Measurements from ENCODE around the gene POLR3A. TPM values are rescaled to one million over a fixed set of nuclear protein-coding genes. Genes with fewer than 3 reads are reported as not detected.

POLR3A gene
- total RNA-seq, 1 donor from 2014 or later, result 16.9 TPM

DNA sequence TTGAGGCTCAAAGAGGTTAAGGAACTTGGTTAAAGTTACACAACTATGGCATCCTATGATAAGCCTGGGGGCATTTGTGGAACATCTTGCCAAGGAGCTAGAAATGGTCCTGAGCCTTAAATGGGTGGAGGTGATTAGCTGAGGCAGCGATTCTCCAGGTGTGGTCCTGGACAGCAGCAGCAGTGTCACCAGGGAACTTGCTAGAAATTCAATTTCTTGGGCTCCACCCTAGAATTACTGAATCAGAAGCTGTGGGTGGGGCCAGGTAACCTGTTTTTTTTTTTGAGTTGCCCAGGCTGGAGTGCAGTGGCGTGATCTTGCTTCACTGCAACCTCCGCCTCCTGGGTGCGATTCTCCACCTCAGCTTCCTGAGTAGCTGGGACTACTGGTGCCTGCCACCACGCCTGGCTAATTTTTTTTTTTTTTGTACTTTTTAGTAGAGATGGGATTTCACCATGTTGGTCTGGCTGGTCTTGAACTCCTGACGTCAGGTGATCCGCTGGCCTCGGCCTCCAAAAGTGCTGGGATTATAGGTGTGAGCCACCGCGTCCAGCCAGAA lies 17.5 kb upstream of the POLR3A start:
- intact Hi-C loops (cut with DNase I), result loop anchor here (10.0 kb wide), 1 partner anchor 1148 kb away; no protein-coding TSS in a partner anchor
- no peak for DNase-seq (ENCODE audit: extremely low spot score in 2 of 2)
- TF ChIP-seq POLR2A (IDR thresholded peaks at IDR 0.05), result no peak
- TF ChIP-seq POLR2AphosphoS5 (IDR thresholded peaks at IDR 0.05; ENCODE audit: insufficient read depth in 1 of 2, low read depth in 1 of 2), result no peak
- TF ChIP-seq CTCF (IDR thresholded peaks at IDR 0.05), result no peak
- H3K27me3 ChIP-seq, result no peaks in the 10 kb centered on the region
- no peaks in the 10 kb centered on the region for H3K9me3 ChIP-seq
- peak overlapping the region; percentile 9 for H3K27ac ChIP-seq
- H3K4me1 ChIP-seq, result no peaks in the 10 kb centered on the region
- H3K36me3 ChIP-seq, result peaks cover 0 to 7% of the 10 kb centered on the region in 2 donors
- no peak overlapping the region for H3K4me3 ChIP-seq

DNA sequence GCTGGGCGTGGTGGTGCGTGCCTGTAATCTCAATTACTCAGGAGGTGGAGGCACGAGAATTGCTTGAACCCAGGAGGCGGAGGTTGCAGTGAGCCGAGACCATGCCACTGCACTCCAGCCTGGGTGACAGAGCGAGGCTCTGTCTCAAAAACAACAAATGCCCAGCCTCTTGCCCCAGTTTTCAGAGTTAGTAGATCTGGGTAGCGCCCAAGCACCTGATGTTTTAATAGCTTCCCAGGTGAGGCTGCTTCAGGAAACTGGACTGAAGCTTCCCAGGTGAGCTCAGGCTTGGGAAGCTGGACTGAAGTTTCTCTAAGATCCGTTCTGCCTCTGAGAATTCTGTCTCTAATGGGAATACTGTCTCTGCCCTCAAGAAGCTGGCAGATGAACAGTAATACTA lies 16.5 kb upstream of the POLR3A start:
- no peaks in the 10 kb centered on the region for H3K27me3 ChIP-seq
- no peaks in the 10 kb centered on the region for H3K4me1 ChIP-seq
- DNase-seq (ENCODE audit: extremely low spot score in 2 of 2), result no peak
- H3K4me3 ChIP-seq, result no peak overlapping the region
- H3K9me3 ChIP-seq, result no peaks in the 10 kb centered on the region
- peaks cover 0 to 16% of the 10 kb centered on the region in 2 donors for H3K36me3 ChIP-seq
- intact Hi-C loops (cut with DNase I), result loop anchor here (10.0 kb wide), 1 partner anchor 1149 kb away; no protein-coding TSS in a partner anchor
- no peak overlapping the region for H3K27ac ChIP-seq
- no peak for TF ChIP-seq POLR2A (IDR thresholded peaks at IDR 0.05)
- no peak for TF ChIP-seq POLR2AphosphoS5 (IDR thresholded peaks at IDR 0.05; ENCODE audit: insufficient read depth in 1 of 2, low read depth in 1 of 2)
- no peak for TF ChIP-seq CTCF (IDR thresholded peaks at IDR 0.05)

GRCh38 chr10:78045237-78045636 lies 15.9 kb upstream of the POLR3A start:
- H3K4me1 ChIP-seq, result no peaks in the 10 kb centered on the region
- no peak for TF ChIP-seq POLR2A (IDR thresholded peaks at IDR 0.05)
- no peak for TF ChIP-seq CTCF (IDR thresholded peaks at IDR 0.05)
- no peak for TF ChIP-seq POLR2AphosphoS5 (IDR thresholded peaks at IDR 0.05; ENCODE audit: insufficient read depth in 1 of 2, low read depth in 1 of 2)
- H3K36me3 ChIP-seq, result peaks cover 0 to 20% of the 10 kb centered on the region in 2 donors
- no peak overlapping the region for H3K27ac ChIP-seq
- no peaks in the 10 kb centered on the region for H3K27me3 ChIP-seq
- intact Hi-C loops (cut with DNase I), result loop anchor here (10.0 kb wide), 1 partner anchor 1150 kb away; no protein-coding TSS in a partner anchor
- no peak overlapping the region for H3K4me3 ChIP-seq
- no peak for DNase-seq (ENCODE audit: extremely low spot score in 2 of 2)
- H3K9me3 ChIP-seq, result no peaks in the 10 kb centered on the region

DNA sequence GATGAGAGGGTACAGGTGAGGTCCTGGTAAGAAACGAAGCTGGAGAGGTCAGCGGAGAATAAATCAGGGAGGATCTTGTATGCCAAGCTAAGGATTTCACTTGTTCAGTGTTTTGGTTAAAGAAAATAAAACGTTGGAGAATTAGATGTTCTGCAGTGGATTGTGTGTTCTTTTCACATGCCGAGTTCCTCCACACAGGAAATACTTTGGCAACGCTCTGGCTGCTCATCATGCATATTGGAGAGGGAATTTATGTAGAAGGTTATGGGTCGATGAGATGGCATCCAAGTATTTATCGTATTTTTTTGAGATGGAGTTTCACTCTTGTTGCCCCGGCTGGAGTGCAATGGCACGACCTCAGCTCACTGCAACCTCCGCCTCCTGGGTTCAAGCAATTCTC lies 15.4 kb upstream of the POLR3A start:
- intact Hi-C loops (cut with DNase I), result loop anchor here (10.0 kb wide), 1 partner anchor 1150 kb away; no protein-coding TSS in a partner anchor
- Histone ChIP-seq H3K9me3 (no peaks in the 10 kb centered on the region), H3K4me3 (no peak overlapping the region), H3K27me3 (no peaks in the 10 kb centered on the region), H3K36me3 (peaks cover 0 to 25% of the 10 kb centered on the region in 2 donors), H3K27ac (no peak overlapping the region), H3K4me1 (peaks cover 4% of the 10 kb centered on the region)
- DNase-seq (ENCODE audit: extremely low spot score in 2 of 2), result no peak
- TF ChIP-seq POLR2AphosphoS5 (IDR thresholded peaks at IDR 0.05; ENCODE audit: insufficient read depth in 1 of 2, low read depth in 1 of 2) (no peak), CTCF (IDR thresholded peaks at IDR 0.05) (no peak), POLR2A (IDR thresholded peaks at IDR 0.05) (no peak)

DNA sequence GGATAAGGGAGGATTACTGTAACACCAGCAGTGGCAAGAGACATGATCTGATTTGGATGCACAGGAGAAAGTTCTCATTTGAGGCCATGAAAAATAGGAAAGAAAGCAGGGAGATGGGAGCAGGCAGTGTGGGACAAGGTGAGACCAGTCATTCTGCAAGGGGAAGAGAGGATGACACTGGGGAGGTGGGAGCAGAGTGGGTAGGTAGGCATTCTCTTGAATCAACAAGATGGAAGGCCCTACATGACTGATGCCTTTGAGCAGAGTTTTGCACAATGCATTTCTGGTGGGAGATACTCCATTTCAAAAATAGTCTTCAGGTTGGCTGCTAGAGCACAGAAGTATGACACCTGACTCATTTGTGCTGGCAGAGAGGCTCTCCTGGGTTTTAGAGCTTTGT lies 14.9 kb upstream of the POLR3A start:
- Histone ChIP-seq H3K27ac (no peak overlapping the region), H3K9me3 (no peaks in the 10 kb centered on the region), H3K4me3 (no peak overlapping the region), H3K27me3 (no peaks in the 10 kb centered on the region), H3K4me1 (peaks cover 9% of the 10 kb centered on the region), H3K36me3 (peaks cover 0 to 30% of the 10 kb centered on the region in 2 donors)
- DNase-seq (ENCODE audit: extremely low spot score in 2 of 2), result no peak
- no peak for TF ChIP-seq CTCF (IDR thresholded peaks at IDR 0.05)
- TF ChIP-seq POLR2AphosphoS5 (IDR thresholded peaks at IDR 0.05; ENCODE audit: insufficient read depth in 1 of 2, low read depth in 1 of 2), result no peak
- TF ChIP-seq POLR2A (IDR thresholded peaks at IDR 0.05), result no peak
- intact Hi-C loops (cut with DNase I), result loop anchor here (10.0 kb wide), 1 partner anchor 1151 kb away; no protein-coding TSS in a partner anchor
